ENCODE data around the gene RIN1.
A peak's percentile ranks its signal among the peaks of the same experiment; 100 is the strongest.

The RIN1 gene

DNA sequence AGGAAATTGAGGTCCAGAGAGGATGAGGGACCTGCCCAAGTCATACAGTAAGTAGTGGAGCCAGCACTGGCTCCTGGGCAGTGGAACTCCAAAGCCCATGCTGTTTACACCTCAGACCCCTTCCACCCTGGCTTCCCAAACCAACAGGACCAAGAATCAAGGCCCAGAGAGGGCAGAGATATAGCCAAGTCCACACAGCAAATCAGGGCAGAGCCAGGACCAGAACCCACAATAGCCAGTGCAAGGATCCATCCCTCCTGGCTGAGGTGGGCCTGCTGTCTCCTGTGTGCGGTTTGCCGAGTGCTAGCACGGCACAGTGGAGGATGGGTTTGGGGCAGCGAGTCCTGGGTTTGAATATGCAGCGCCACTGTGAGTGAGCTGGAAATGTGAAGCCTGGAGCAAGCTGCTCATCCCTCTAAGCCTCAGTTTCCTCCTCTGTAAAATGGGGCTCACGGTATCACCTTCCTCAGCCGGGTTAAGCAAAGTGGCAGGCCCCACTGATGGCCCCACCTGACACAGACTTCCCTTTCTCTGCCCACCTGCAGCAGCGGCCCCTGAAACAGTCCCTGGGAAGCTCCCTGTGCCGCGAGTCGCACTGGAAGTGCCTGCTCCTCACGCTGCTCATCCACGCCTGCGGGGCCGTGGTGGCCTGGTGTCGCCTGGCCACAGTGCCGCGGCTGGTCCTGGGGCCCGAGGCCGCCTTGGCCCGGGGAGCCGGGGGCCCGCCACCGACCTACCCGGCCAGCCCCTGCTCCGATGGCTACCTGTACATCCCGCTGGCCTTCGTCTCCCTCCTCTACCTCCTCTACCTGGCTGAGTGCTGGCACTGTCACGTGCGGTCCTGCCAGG is 42.2 kb downstream of the RIN1 start:
- DNase-seq, result no peak

DNA sequence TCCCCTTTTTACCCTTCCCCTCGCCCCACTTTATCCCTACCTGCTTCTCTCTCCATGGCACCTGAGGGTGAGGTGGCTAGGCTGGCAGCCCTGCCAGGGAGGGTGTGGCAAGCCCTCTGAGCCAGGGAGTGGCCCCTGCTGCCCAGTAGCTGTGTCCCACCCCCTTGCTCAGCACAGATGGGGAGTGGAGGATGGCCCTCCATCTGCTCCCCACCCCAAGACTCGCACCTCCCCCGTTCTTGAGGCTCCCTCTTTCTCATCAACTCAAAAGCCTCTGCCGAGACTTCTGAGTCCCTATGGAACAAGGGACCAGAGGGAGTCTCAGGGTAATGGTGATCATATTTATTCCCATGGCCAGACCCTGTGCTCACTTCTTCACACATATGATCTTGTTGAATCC is 42.9 kb downstream of the RIN1 start:
- no peak for DNase-seq

DNA sequence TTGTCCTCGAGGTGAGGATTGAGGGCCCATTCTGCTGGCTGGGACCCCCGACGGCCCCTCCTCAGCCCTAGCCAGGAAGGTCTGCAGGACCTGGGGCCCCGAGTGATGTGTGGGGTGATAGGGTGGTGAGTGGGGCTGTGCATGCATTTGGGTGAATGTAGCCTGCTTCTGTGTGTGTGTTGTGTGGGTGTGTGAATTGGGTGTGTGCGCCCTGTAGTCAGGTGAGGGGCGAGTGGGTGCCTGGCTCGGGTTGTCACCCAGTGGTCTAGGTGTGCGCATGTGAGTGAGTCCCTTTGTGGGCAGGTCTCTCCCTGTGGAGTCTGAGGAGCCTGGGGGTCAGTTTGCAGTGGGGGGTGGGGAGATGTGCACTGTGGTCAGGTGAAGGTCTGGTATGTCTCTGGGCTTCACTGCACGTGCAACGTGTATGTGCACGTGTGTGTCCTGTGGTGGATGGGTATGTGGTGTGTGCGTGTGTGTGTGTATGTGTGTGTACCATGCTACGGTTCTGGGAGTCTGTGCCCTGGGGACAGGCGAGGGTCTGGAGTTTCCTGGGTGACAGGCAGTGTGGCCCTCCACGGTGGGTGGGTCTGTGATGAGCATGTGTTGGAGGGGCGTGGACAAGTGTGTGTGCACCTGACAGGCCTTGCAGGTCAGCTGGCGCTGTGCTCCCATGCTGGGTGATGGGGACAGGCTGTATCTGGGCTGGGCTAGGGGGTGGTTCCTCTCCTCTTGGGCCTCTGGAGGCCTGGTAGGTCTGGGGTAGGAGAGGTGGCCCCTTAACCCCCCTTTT is 43.5 kb downstream of the RIN1 start:
- DNase-seq, result no peak

DNA sequence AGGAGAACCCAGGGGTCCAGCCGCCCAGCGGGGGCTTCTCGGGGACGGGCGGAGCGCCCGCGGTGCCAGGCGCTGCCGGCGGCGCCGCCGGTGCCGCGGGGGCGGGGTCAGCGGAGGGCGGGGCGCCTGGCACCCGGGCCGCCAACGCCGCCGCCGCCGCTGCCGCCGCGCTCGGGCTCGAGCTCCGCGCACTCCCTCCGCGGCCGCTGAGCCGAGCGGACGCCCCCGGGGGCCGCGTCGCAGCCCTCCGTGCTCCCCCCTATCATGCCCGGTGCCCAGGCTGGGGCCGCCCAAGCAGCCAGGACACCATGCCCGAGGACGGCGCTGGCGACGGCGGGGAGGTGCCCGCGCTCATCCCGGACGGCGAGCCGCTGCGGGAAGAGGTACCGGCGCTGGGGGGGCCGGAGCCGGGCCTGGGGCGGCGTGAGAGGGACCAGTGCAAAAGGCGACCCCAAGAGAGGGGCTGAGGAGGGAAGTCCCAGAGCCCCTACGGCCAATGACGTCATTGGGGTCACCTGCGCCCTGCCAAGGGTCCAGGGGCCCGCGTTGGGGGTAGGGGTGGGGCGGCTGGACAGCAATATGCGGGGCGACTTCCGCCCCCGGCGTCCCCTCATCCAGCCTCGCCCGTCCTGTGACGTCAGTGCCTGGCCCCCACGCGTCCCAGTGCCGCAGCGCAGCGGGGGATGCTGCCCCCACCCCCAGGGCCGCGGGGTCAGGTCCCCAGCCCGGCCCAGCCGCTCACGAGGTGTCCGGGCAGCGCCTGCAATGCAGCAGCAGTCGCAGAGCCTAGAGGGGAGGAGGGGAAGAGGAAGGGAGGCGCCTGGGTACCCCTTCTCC is 44.3 kb downstream of the RIN1 start, which contains the start of gene TMEM151A:
Gene TMEM151A (plus strand): TSS at position 189 of the 837 bp plus-strand sequence. CDS start 120 bp downstream, at position 309.
- DNase-seq, result no peak

DNA sequence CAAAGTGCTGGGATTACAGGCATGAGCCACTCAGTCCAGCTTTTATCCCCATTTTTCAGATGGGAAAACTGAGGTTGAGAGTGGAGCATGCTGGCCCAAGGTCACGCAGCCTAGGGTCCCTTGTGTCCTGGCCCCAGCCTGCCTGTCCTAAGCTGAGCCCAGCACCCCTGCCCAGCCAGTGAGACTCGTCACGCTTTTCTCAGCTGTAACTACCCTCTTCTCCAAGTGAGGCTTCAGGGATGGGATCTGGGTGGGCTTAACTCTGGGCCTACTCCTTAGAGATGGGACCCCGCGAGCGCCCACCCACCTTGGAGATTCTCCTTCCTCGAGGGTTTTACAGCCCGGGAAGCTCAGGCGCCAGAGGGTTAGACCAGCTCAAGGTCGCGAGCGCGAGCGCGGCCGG is 44.9 kb downstream of the RIN1 start:
- DNase-seq, result no peak

DNA sequence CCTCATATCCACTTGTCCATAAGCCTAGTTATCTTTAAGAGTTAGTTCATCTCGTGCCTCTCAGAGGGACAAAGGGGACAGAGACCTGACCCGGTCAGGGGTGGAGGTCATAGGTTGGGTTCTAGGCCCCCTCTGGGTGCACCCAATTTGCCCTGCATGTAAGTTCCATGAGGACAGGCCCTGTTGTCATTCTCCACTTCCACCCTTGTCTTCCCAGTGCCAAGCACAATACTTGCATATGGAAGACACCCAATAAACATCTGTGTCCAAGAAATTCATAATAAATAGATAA is 46.0 kb downstream of the RIN1 start:
- DNase-seq, result no peak

DNA sequence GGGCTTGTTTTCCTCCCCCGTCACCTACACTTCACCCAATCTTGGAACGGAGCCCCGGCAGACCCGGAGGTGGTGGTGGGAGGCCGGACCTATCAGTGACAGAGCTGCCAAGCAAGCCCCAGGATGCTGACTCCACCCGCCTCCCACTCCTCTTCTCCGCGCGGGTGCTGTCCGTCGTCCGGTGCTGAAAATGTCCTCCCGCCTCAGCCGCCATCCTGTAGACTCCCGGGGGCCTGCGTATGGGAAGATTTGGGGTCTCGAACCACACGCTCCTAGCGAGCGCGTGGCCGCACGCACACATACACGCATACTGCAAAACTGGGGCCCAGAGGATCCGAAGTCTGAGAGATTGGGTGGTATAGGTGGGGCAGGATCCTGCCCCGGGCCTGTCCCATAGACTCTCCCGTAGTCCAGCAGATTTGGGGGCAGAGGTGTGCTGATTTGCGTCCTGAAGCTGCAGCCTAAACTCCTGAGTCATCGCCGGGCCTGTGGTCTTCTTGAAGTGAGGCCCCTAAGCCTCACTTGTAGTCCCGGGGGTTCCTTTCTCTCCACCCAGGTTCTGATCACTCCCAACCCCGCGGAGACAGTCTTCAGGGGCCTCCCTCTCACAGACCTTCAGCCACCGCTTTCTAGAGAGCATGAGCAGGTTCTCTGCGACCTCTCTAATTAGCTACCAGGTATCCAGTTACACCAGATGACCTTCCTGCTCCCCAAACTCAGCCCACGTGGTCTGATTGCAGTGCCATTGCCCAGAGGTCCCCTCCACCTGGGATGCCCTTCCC is 46.5 kb downstream of the RIN1 start:
- peak; percentile 52 to 56 for DNase-seq

DNA sequence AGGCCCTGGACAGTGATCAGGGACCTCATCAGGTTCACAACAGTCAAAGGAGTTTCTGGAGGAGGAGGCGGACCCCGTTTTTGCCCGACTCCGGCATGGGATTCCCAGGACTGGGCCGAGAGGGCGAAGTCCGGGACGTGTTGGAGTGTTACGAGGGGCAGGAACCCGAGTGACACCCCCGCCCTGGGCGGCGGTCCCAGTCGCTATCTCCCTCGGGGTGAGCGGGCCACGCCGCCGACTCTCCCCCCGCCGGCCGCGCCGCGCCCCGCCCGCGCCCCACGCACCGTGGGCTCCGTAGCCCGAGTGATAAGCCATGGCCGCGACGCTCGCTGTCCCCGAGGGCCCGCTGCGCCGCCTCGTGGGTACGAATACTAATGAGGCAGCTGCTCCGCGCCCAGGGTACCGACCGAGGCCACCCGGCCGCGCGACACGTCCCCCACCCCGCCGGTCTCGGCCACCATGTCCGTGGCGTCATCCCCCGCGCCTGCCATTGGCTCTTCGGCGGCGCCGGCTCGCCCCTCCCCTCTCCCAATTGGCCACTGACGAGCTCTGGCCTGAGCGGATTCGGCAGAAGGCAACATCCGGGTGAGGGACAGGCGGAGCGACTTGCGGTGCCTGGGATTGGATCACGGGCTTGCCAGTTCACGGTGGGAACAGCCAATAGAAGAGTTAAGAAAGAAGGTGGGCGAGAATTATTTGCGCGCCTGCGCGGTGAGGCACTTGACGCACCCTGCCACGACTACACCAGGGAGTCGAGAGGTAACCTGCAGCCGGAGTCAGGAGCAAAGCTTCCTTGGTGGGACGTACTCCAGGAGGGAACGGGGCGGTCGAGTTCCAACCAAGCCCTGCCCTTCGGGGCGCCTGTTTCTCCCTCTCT is 47.3 kb downstream of the RIN1 start, which contains the start of gene YIF1A:
Gene YIF1A (minus strand): TSS at position 473 of the 877 bp plus-strand sequence. CDS start 158 bp downstream, at position 315.
- DNase-seq, result peak; percentile 96

DNA sequence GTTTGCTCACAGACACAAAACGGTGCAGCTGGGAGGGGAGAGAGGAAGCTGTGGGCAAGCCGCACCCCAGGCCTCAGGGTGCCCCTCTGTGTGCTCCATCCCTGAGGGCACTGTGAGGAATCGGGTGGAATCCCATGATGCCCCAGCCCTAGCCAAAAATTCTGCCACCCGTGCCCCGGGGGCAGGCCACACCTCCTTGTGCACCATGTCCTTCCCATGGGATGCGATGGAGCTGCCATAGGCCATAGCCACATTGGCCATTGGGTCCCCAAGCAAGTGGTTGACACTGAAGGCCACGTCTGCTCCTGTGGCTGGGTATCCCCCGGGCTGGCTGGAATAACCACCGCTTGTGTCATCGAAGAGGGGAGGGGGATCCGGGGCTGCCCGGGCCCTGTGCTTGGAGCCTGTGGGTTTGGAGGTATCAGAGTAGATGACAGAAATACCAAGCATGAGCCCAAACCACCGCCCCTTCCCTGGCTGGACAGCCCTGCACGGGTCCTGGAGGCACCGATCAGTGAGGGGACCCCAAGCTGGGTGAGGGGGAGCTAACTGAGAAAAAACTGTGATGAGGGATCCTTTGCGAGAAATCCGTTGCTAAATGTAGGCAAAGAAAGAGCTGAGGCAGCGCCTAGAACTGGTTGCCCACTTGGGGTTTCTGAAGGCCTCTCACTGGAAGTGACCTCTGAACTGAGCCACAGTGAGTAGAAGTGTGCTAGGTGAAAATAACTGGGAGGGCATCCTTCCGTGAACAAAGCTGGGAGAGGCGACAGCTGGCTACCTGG is 48.2 kb downstream of the RIN1 start:
- DNase-seq, result peak in 1 of 2 experiments; percentile 5

DNA sequence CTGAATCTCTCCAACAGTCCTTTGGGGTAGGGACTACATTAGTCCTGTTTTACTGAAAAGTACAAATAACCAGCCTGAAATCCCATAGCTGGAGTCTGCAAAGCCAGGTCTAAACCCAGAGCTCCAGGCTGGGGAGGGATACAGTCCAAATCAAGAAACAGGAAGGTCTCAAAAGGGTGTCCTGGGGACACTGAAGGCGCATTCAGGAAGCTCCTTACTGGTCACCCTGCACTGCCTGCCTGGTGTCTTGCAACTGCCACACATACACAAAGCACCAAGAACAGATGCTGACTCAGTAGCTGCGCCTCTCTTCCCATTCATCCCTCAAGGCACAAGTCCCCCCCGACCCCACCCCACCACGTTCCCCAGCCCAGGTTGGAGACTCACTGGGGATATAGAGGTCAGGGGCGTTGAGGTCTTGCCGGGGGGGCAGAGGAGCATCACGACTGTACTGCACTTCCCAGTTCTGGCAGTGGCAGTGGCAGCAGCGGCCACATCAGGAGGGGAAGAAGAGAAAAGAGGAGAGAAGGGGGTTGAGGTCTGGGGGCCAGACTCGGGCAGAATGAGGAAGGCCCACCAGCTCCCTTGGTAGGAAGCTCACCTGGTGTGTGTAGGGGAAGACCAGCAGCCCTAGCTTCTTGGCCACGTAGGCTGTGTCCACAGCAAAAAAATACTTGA is 48.9 kb downstream of the RIN1 start:
- DNase-seq, result peak; percentile 34 to 63

DNA sequence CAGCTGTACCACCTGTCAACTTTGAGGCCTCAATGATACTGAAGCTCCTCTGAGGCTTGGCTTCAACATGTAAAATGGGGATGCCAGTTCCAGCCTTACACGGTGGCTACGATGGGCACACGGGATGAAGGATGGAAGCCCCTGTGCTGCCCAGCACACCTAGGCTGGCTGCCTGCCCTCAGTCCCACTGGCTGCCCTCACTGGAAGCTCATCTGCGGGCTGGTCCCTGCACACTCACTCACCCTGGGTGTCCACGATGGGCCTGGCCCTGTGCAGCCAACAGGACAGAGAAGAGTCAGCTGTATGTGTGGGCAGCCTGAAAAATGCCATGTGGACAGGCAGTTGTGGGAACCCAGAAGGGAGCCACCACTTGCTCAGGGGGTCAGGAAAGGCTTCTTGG is 49.5 kb downstream of the RIN1 start:
- DNase-seq, result no peak

DNA sequence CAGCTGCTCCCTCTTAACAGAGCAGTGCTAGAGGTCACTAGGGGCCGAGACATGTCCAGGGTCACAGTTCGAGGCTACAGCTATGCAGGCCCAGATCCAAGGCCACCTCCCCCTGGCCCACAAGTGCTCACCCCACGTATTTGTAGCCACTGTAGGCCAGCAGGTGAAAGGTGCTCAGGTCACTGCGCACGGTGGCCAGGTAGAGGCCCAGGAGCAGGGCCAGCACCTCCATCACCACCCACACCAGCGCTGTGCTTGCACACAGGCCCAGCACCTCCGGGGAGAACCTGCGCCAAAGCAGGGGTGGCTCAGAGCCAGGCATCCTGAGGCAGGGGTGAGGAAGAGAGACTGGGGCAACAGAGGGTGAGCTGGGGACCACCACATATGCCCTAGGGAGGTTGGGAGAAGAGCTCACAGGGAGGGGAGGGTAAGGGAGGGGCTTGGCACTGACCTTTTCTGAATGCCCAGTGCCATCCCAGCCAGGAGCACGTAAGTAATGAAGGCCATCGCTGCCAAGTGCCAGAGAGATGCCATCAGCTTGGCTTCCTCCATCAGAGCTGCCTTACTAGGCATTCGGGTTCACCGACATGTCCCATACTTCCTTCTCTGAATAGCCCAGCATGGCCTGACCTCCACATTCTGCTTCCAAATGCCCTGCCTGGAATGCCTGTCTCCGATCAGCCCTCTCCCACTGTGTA is 50.8 kb downstream of the RIN1 start:
- DNase-seq, result no peak

DNA sequence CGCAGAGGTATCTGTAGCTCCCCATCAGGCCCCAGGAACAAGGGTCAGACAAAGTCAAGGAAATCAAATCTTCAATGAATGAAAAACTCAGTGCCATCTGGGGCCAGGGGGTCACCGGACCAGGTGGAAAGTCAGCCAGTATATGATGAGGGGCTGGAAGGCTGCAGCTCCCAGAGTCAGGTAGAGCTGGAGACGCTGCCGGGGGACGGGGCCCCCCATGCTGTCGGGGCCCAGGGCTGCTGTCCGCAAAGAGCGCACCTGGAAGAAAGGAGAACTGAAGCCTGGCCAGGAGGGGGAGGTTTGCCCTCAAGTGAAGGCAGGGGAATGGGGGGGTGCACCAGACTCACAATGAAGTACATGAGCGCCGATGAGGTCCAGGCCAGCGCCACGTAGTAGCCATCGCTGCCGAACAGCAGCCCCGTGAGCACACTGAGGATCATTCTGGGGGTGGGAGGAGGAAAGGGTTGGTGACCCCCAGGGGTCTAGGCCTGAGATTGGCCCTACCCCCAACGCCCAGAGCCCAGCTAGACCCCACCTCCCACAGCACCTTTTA is 51.6 kb downstream of the RIN1 start:
- DNase-seq, result no peak

DNA sequence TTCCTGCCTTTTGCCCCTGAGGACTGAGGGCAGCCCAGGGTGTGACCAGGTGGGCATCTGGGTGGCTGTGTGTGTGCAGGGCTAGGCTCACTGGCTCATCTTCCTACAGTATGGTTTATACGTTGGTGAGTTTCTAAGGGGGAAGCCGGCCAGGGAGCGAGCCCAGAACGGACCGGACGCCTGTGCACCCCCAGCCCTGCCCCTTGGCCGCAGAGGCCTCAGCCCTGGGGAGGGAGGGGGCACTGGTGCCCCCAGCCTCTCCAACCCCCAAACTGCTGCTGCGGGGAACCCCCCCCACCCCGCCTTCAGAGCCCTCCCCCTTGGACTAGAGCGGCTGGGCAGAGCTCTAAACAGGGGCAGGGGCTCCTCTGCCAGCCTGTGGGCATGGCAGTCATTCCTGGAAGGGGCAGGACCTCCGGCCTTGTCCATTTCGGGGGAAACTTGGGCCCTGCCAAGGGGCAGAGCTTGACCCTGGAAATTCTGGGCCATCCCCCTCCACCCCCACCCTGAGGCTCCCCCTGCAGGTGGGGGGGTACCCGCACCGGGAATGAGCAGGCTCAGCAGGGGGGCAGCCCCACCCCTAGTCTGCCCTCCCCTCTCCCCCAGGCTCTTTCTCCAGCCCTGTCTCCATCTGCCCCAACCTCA is 52.7 kb downstream of the RIN1 start:
- no peak for DNase-seq

DNA sequence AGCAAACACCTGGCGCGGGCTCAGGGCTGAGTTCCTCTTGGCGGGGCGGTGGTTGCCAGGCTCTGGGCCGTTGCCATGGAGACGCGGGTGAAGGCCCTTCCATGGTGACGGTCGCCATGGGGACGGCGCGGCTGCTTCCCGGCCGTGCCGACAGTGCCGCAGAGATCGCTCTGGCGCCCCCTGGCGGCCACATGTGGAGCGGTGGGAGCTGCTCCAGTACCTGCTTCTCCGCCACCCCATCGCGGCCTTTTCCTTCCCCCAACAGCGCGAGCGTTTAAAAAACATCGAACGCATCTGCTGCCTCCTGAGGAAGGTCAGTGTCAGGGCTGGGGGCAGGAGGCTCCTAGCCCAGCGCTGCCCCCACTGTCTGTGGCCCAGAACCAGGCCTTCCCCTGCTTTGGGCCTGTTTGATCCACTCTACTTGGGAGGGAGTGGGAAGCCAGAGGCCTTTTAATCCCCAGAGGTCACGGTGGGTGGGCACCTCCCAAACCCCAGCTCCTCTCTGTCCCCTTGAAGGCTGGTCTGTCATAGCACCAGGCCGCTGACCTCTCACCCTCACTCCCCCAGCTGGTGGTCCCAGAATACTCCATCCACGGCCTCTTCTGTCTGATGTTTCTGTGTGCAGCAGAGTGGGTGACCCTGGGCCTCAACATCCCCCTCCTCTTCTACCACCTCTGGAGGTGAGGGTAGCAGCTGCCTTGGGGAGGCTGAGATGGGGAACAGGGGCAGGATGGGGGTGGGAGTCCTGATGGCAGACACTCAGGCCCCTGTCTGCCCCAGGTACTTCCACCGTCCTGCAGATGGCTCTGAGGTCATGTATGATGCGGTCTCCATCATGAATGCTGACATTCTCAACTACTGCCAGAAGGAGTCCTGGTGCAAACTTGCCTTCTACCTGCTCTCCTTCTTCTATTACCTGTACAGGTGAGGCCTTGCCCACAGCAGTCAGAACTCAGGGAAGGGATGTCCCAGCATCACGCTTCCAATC is 53.5 kb downstream of the RIN1 start:
- DNase-seq, result peak; percentile 91 to 92

All from AML-193 (cell line).